OCI-LY3 (cell line): Measurements from ENCODE around the gene DLX2.
"Not testable (repeated sequence)": the region's sequence is repeated elsewhere in the genome, so short reads cannot be mapped to it uniquely, and the experiment has no call there.

Experiments
- H2AFZ ChIP-seq: fragments of 200-600, 300-600 bp; shearing (Covaris generic); 2 replicates; pipeline ENCODE4 v1.6.0; 2014; ENCODE audit warnings: antibody characterized with exemption, low read depth, low read length
- H3K27ac ChIP-seq: fragments of 200-600, 300-600 bp; sonication (generic); 2 replicates; pipeline ENCODE4 v1.5.1; 2014; ENCODE audit warnings: mild to moderate bottlenecking, low read length, moderate library complexity, mixed read lengths
- H3K27me3 ChIP-seq: fragments of 200-600, 300-600 bp; sonication (generic); 2 replicates; pipeline ENCODE4 v1.6.1; 2014; ENCODE audit warnings: low read depth, low read length, mixed read lengths
- H3K36me3 ChIP-seq: fragments of 200-600, 300-600 bp; sonication (generic); replicated peaks from 2 replicates; pipeline ENCODE3; 2014; ENCODE audit warnings: low read depth, low read length, mixed read lengths
- H3K4me1 ChIP-seq: fragments of 300-600, 200-600 bp; sonication (generic); 2 replicates; pipeline ENCODE4 v1.6.1; 2014; ENCODE audit warnings: low read length, mixed read lengths
- H3K4me2 ChIP-seq: fragments of 200-600, 300-600 bp; sonication (generic); 2 replicates; pipeline ENCODE4 v1.6.1; 2014; ENCODE audit warnings: low read length, mixed read lengths
- H3K4me3 ChIP-seq: fragments of 300-600, 200-600 bp; sonication (generic); 2 replicates; pipeline ENCODE4 v1.5.1; 2014; ENCODE audit warnings: antibody characterized with exemption, mild to moderate bottlenecking, low read length, moderate library complexity
- H3K79me2 ChIP-seq: fragments of 300-600, 200-600 bp; shearing (Covaris generic); 2 replicates; pipeline ENCODE4 v1.6.1; 2014; ENCODE audit warnings: mild to moderate bottlenecking, low read length, mixed read lengths
- H3K9ac ChIP-seq: fragments of 300-600, 200-600 bp; shearing (Covaris generic); 2 replicates; pipeline ENCODE4 v1.6.0; 2014; ENCODE audit warnings: mild to moderate bottlenecking, low read length, moderate library complexity
- H3K9me3 ChIP-seq: fragments of 200-600, 300-600 bp; shearing (Covaris generic); 2 replicates; pipeline ENCODE4 v1.6.1; 2014; ENCODE audit warnings: low read length, mixed read lengths; ENCODE audit not compliant: insufficient read depth
- H4K20me1 ChIP-seq: fragments of 200-600, 300-600 bp; sonication (generic); 2 replicates; pipeline ENCODE4 v1.6.1; 2016; ENCODE audit warnings: low read length, mixed read lengths; ENCODE audit not compliant: insufficient read depth
- EZH2phosphoT487 ChIP-seq: fragments of 200-600 bp; shearing (Covaris generic); IDR thresholded peaks from 2 replicates; pipeline ENCODE4 v1.6.1; 2018; ENCODE audit warnings: antibody characterized with exemption, mixed run types, low read depth
- TF ChIP-seq, protein P1 (sequence below): fragments of 200-600, 300-600 bp; sonication (generic); IDR thresholded peaks from 2 replicates; pipeline ENCODE4 v1.5.1; 2014; ENCODE audit warnings: antibody characterized with exemption, low read length, low read depth

DLX2 gene

DNA sequence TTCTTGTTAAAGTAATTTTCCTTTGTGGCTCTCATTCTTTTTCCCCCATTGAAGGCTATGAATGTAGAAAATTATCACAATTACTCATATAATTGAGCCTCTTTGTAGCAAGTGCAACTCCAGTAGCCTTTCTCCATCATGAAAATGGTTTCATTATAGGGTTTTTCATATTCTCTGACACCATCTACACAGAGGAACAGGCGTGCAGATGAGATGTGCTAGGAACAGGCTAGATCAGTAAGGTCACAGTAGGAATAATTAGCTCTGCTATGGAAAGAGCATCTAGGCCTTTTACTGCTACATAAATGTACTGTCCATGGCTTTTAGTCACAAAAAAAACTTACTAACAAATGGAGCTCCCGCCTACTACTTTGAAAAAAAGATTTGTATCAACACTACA is 30.0 kb downstream of the DLX2 start:
- Histone ChIP-seq H4K20me1 (no peaks in the 10 kb centered on the region), H3K27me3 (no peaks in the 10 kb centered on the region), H3K4me2 (no peak overlapping the region), H3K79me2 (no peaks in the 10 kb centered on the region), H3K27ac (no peak overlapping the region), H3K36me3 (no peaks in the 10 kb centered on the region), H3K9ac (no peak overlapping the region), H3K4me1 (no peaks in the 10 kb centered on the region), H2AFZ (no peak overlapping the region), H3K9me3 (no peaks in the 10 kb centered on the region), H3K4me3 (no peak overlapping the region)
- TF ChIP-seq, protein P1, sequence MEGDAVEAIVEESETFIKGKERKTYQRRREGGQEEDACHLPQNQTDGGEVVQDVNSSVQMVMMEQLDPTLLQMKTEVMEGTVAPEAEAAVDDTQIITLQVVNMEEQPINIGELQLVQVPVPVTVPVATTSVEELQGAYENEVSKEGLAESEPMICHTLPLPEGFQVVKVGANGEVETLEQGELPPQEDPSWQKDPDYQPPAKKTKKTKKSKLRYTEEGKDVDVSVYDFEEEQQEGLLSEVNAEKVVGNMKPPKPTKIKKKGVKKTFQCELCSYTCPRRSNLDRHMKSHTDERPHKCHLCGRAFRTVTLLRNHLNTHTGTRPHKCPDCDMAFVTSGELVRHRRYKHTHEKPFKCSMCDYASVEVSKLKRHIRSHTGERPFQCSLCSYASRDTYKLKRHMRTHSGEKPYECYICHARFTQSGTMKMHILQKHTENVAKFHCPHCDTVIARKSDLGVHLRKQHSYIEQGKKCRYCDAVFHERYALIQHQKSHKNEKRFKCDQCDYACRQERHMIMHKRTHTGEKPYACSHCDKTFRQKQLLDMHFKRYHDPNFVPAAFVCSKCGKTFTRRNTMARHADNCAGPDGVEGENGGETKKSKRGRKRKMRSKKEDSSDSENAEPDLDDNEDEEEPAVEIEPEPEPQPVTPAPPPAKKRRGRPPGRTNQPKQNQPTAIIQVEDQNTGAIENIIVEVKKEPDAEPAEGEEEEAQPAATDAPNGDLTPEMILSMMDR = no peak
- TF ChIP-seq EZH2phosphoT487 = no peak

DNA sequence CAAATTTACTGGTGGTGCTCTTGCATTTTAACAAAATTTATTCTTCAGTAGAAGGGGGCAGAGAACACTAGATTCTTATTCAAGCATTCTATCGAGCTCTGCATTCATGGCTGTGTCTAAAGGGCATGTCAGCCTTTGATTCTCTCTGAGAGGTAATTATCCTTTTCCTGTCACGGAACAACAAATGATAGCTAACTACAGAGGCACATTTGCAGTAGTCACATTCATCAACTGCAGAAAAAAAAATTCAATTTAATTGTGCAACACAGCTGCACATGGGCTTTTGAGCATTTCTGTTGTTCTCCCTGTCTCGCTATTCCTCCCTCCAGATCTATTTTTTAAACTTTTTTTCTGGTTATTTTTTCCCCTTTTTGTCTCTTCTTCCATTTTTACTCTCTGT is 30.4 kb downstream of the DLX2 start:
- TF ChIP-seq EZH2phosphoT487 = no peak
- TF ChIP-seq, protein P1 = no peak
- no peaks in the 10 kb centered on the region for H3K9me3 ChIP-seq
- H3K4me3 ChIP-seq = no peak overlapping the region
- no peak overlapping the region for H3K27ac ChIP-seq
- H3K27me3 ChIP-seq = no peaks in the 10 kb centered on the region
- H3K4me1 ChIP-seq = no peaks in the 10 kb centered on the region
- no peaks in the 10 kb centered on the region for H3K79me2 ChIP-seq
- H4K20me1 ChIP-seq = no peaks in the 10 kb centered on the region
- no peak overlapping the region for H2AFZ ChIP-seq
- no peaks in the 10 kb centered on the region for H3K36me3 ChIP-seq
- H3K4me2 ChIP-seq = no peak overlapping the region
- H3K9ac ChIP-seq = no peak overlapping the region

DNA sequence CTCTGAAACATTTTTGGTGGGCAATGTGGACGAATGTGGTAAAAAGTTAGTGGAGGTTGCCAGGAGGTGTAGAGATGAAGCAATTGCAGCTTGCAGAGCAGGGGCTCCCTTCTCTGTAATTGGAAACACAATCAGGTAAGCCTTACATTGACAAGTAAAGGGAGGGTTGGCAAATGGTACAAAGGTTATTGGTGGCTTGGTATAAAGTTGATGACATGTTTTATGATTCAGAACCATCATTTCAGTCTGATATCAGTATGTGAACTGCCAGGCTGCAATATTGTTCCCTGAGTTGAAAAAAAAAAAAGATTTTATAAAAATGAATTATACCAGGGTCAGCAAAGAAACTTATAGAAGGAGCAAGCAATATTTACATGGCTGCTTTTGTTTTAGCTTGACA is 31.8 kb downstream of the DLX2 start:
- Histone ChIP-seq H3K9ac (no peak overlapping the region), H3K27ac (no peak overlapping the region), H4K20me1 (no peaks in the 10 kb centered on the region), H3K36me3 (no peaks in the 10 kb centered on the region), H3K27me3 (no peaks in the 10 kb centered on the region), H3K79me2 (no peaks in the 10 kb centered on the region), H3K4me2 (no peak overlapping the region), H3K4me1 (no peaks in the 10 kb centered on the region), H3K4me3 (no peak overlapping the region), H2AFZ (no peak overlapping the region), H3K9me3 (no peaks in the 10 kb centered on the region)
- TF ChIP-seq, protein P1 = no peak
- TF ChIP-seq EZH2phosphoT487 = no peak

DNA sequence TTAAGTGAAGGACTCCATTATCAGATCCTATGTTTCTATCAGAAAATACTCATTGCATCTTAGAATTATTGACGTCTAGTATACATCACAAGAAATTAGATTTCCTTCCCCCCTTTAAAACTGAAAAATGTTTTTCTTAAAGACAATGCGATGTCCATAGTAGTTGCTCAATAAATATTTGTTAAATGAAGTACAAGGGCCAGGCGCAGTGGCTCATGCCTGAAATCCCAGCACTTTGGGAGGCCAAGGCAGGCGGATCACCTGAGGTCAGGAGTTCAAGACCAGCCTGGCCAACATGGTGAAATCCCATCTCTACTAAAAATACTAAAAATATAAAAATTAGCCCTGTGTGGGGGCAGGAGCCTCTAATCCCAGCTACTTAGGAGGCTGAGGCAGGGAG is 34.8 kb downstream of the DLX2 start:
- H3K4me1 ChIP-seq, H3K27ac ChIP-seq, H3K27me3 ChIP-seq, H3K4me2 ChIP-seq, H3K36me3 ChIP-seq, H4K20me1 ChIP-seq, H3K9me3 ChIP-seq, H3K9ac ChIP-seq, H3K79me2 ChIP-seq, H3K4me3 ChIP-seq, H2AFZ ChIP-seq: not testable (repeated sequence)

GRCh38 chr2:172066394-172066886 is 36.3 kb downstream of the DLX2 start:
- Histone ChIP-seq H3K27me3 (no peaks in the 10 kb centered on the region), H3K9me3 (no peaks in the 10 kb centered on the region), H3K4me3 (no peak overlapping the region), H4K20me1 (no peaks in the 10 kb centered on the region), H3K4me2 (no peak overlapping the region), H3K27ac (no peak overlapping the region), H3K9ac (no peak overlapping the region), H3K79me2 (no peaks in the 10 kb centered on the region), H3K36me3 (no peaks in the 10 kb centered on the region), H2AFZ (no peak overlapping the region), H3K4me1 (no peaks in the 10 kb centered on the region)
- TF ChIP-seq, protein P1 = no peak
- no peak for TF ChIP-seq EZH2phosphoT487
